Esophagus muscularis mucosa (tissue), 4 donors: Measurements from ENCODE around the gene FAT1. TPM values are rescaled to one million over a fixed set of nuclear protein-coding genes. Genes with fewer than 3 reads are reported as not detected.

Source experiments
- DNase-seq: peaks from one replicate; pipeline ENCODE4 v3.0.0-alpha.2; 2017; ENCODE audit errors: extremely low spot score
- H3K27ac ChIP-seq, 4 donors: fragments of 200-600 bp; sonication (generic); replicated peaks in 1 of 4; 1 replicate in 3 of 4; 2 replicates in 1 of 4; pipeline ENCODE4 v1.5.1; 2016 to 2019; ENCODE audit warnings: mild to moderate bottlenecking in 1 of 4
- H3K27me3 ChIP-seq, 4 donors: fragments of 200-600 bp; sonication (generic); one replicate each; pipeline versions ENCODE4 v1.5.1 to v1.6.0; 2016 to 2019
- H3K36me3 ChIP-seq, 4 donors: fragments of 200-600 bp; sonication (generic); one replicate each; pipeline ENCODE4 v1.5.1; 2016 to 2019
- H3K4me1 ChIP-seq, 4 donors: fragments of 200-600 bp; sonication (generic); one replicate each; pipeline ENCODE4 v1.5.1; 2016 to 2019
- H3K4me3 ChIP-seq, 4 donors: fragments of 200-600 bp; sonication (generic); 1 replicate in 2 of 4; 2 replicates in 2 of 4; pipeline ENCODE4 v1.5.1; 2016 to 2019; ENCODE audit warnings: mild to moderate bottlenecking in 4 of 4, moderate library complexity in 1 of 4
- H3K9me3 ChIP-seq, 4 donors: fragments of 200-600 bp; sonication (generic); 1 replicate in 3 of 4; 2 replicates in 1 of 4; pipeline ENCODE4 v1.5.1; 2016 to 2019
- EP300 ChIP-seq: sonication (generic); formaldehyde crosslinking; IDR thresholded peaks from one replicate; pipeline ENCODE4 v1.6.1; 2017; ENCODE audit warnings: antibody characterized with exemption
- POLR2A ChIP-seq: fragments of 450-650 bp; IDR thresholded peaks from one replicate; pipeline ENCODE4 v1.6.1; 2017; ENCODE audit warnings: antibody characterized with exemption, moderate library complexity, mild to moderate bottlenecking, low read depth
- POLR2AphosphoS5 ChIP-seq, 2 donors: sonication (generic); formaldehyde crosslinking; IDR thresholded peaks; one replicate each; pipeline ENCODE4 v1.6.1; 2017; ENCODE audit warnings: antibody characterized with exemption in 2 of 2
- WGBS: methylation state at CpG from one replicate; pipeline ENCODE4 v1.1.5; 2018; 5-methylcytosine and 5-hydroxymethylcytosine counted together
- intact Hi-C: fragments of 100-400 bp; cut with DNase I; formaldehyde crosslinking; loops from one replicate; pipeline ENCODE4 v1.15.1; 2023
- total RNA-seq, 4 donors: library from RNA; depleted of rRNA; stranded (reverse); fragments of >200 nt; gene quantifications; one replicate each; pipeline versions ENCODE4 v1.1.0 to v1.2.1, GENCODE V29; 2016
- TF ChIP-seq, protein P1 (sequence below), 3 experiments: fragments of 200-600 bp in 2 of 3; fragments of 450-650 bp in 1 of 3; sonication (generic) in 2 of 3; IDR thresholded peaks; one replicate each; pipeline ENCODE4 v1.5.1; 2017 to 2019; ENCODE audit warnings: antibody characterized with exemption in 3 of 3, mild to moderate bottlenecking in 2 of 3, moderate library complexity in 1 of 3

FAT1 gene
- total RNA-seq, 4 donors from 2014 or later, result 145 to 244 (median 200) TPM

DNA sequence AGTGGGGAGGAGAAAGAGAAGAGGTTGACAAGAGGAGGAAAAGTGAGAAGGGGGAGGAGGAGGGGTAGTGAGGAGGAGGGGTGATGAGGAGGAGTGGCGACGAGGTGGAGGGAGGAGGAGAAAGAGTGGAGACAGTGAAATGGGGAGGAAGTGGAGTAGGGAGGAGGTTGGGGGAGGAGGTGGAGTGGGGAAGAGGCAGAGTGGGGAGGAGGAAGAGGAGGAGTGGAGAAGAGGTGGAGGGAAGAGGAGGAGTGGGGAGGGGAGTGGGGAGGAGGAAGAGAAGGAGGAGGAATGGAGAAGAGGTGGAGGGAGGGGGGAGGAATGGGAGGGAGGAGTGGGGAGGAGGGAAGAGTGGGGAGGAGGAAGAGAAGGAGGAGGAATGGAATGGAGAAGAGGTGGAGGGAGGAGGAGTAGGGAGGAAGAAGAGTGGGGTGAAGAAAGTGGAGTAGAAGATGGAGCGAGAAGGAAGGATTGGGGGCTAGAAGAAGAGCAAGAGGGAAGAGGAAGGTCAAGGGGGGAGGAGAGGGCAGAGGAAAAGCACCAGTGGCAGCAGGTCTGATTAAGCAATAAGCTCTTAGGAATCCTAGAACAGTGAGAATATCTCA, 118.3 kb downstream of the FAT1 start:
- no peaks in the 10 kb centered on the region for H3K27me3 ChIP-seq
- no peaks in the 10 kb centered on the region for H3K9me3 ChIP-seq
- 90% methylated on average over 3 of the region's 3 CpGs for WGBS
- no peaks in the 10 kb centered on the region for H3K4me1 ChIP-seq
- TF ChIP-seq POLR2AphosphoS5 (IDR thresholded peaks at IDR 0.05), result no peak
- no peak for TF ChIP-seq POLR2A
- no peak for TF ChIP-seq EP300
- TF ChIP-seq, protein P1, sequence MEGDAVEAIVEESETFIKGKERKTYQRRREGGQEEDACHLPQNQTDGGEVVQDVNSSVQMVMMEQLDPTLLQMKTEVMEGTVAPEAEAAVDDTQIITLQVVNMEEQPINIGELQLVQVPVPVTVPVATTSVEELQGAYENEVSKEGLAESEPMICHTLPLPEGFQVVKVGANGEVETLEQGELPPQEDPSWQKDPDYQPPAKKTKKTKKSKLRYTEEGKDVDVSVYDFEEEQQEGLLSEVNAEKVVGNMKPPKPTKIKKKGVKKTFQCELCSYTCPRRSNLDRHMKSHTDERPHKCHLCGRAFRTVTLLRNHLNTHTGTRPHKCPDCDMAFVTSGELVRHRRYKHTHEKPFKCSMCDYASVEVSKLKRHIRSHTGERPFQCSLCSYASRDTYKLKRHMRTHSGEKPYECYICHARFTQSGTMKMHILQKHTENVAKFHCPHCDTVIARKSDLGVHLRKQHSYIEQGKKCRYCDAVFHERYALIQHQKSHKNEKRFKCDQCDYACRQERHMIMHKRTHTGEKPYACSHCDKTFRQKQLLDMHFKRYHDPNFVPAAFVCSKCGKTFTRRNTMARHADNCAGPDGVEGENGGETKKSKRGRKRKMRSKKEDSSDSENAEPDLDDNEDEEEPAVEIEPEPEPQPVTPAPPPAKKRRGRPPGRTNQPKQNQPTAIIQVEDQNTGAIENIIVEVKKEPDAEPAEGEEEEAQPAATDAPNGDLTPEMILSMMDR (IDR thresholded peaks at IDR 0.05), result no peak
- intact Hi-C loops, result no loop called here
- DNase-seq, result no peak
- H3K36me3 ChIP-seq, result peaks cover 18 to 99% (median 81%) of the 10 kb centered on the region in 4 donors
- H3K27ac ChIP-seq, result no peak overlapping the region
- H3K4me3 ChIP-seq, result no peak overlapping the region

DNA sequence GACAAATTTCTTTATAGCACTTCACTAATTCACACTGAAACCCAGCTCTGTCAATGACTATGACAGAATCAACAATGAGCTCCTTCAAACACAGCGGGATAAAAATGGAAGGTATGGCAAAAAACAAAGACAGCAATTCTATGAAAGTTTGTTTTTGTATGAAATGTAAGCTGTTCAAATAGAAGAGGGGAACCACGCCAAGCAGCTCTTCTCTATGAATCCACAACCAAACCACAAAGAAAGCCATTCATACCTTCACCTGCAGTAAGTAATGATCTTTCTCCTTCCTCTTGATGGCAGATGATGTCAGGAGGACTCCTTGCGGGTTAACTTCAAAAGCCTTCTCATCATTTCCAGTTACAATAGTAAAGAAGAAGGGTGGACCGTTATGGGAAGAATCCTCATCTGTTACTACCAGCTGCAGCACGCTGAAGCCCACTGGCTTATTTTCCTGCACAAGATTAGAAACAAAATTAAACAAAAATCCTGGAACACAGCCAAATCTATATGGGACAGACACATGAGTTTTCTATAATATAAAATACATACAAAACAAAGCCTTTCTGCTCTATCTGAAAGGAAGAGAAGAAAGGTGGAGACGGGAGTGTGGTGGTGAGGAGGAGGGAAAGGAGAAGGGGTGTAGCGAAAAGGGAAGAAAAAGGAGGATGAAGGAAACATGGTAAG, 119.4 kb downstream of the FAT1 start:
- DNase-seq, result no peak
- no peak for TF ChIP-seq POLR2AphosphoS5 (IDR thresholded peaks at IDR 0.05)
- TF ChIP-seq, protein P1 (IDR thresholded peaks at IDR 0.05), result no peak
- no peak for TF ChIP-seq EP300
- no peak for TF ChIP-seq POLR2A
- no peak overlapping the region for H3K4me3 ChIP-seq
- no peak overlapping the region for H3K27ac ChIP-seq
- H3K9me3 ChIP-seq, result no peaks in the 10 kb centered on the region
- no peaks in the 10 kb centered on the region for H3K4me1 ChIP-seq
- intact Hi-C loops, result no loop called here
- H3K27me3 ChIP-seq, result no peaks in the 10 kb centered on the region
- H3K36me3 ChIP-seq, result peaks cover 24 to 100% (median 86%) of the 10 kb centered on the region in 4 donors
- WGBS, result 80% methylated on average over 7 of the region's 7 CpGs

DNA sequence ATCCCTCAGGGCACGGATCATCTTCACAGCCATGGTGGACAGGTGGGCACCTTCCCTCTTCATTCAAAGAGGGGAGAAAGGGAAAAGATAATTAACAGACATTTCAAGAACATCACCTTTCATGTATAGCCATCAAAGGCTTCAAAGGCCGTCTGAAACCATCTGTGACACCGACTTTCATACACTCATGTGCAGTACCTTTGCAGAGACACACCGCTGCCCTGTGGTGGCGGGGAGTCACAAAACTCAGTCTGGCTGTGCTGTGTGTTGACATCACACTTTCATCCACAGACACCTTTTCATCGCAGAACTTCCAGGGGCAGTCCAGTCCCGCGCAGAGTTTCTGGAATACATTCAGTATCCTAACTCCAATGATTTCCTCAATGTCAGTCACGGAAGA, 120.7 kb downstream of the FAT1 start:
- no peak overlapping the region for H3K27ac ChIP-seq
- intact Hi-C loops, result no loop called here
- TF ChIP-seq POLR2A, result no peak
- TF ChIP-seq POLR2AphosphoS5 (IDR thresholded peaks at IDR 0.05), result no peak
- TF ChIP-seq, protein P1 (IDR thresholded peaks at IDR 0.05), result no peak
- no peak for TF ChIP-seq EP300
- peak; percentile 62 for DNase-seq
- H3K4me1 ChIP-seq, result no peaks in the 10 kb centered on the region
- H3K27me3 ChIP-seq, result no peaks in the 10 kb centered on the region
- 95% methylated on average over 9 of the region's 9 CpGs for WGBS
- H3K36me3 ChIP-seq, result peaks cover 24 to 100% (median 84%) of the 10 kb centered on the region in 4 donors
- no peaks in the 10 kb centered on the region for H3K9me3 ChIP-seq
- no peak overlapping the region for H3K4me3 ChIP-seq

DNA sequence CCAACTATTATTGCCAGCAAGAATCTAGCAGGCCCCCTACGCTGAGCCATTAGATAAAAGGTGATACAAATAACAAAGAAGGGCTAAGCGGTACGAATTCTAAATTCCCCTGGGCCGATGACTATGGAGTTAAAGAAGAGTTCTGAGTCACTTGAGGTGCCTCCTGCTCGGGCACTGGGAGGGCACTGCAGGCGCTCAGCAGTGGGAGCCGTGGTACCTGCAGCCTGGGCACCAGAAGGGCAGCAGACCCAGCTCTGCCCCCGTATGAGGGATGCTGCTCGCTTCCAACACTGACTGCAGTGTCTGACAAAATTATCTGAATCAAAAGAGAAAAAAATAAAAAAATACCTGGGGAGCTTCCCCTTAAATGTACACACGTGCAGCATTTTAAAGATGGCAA, 124.2 kb downstream of the FAT1 start:
- H3K9me3 ChIP-seq, result no peaks in the 10 kb centered on the region
- H3K4me1 ChIP-seq, result no peaks in the 10 kb centered on the region
- H3K27ac ChIP-seq, result no peak overlapping the region
- no peaks in the 10 kb centered on the region for H3K27me3 ChIP-seq
- intact Hi-C loops, result no loop called here
- TF ChIP-seq, protein P1 (IDR thresholded peaks at IDR 0.05), result no peak
- TF ChIP-seq POLR2A (no peak), EP300 (no peak), POLR2AphosphoS5 (IDR thresholded peaks at IDR 0.05) (no peak)
- 87% methylated on average over 10 of the region's 10 CpGs for WGBS
- DNase-seq, result peak; percentile 75
- H3K4me3 ChIP-seq, result no peak overlapping the region
- H3K36me3 ChIP-seq, result peaks cover 46 to 100% (median 84%) of the 10 kb centered on the region in 4 donors

DNA sequence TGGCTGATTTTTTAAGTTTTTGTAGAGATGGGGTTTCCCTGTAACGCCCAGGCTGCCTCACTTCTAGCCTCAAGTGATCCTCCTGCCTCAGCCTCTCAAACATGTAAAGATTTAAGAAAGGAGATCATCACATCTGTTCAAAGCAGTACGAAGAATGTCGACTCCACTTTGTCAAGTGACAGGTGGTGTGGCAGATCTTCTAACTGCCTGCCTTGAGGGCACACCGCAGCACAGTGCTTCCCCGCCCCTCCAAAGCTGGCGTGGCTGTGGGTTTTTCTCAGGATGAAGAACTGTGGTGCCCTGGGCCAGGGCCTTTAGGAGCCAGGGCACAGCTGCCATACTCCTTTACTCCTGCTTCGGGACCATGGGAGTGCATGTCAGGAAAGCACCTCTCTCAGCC, 125.0 kb downstream of the FAT1 start:
- DNase-seq, result peak; percentile 74
- H3K4me3 ChIP-seq, result no peak overlapping the region
- WGBS, result 89% methylated on average over 6 of the region's 7 CpGs
- H3K4me1 ChIP-seq, result no peaks in the 10 kb centered on the region
- H3K36me3 ChIP-seq, result peaks cover 50 to 100% (median 82%) of the 10 kb centered on the region in 4 donors
- H3K9me3 ChIP-seq, result no peaks in the 10 kb centered on the region
- no peaks in the 10 kb centered on the region for H3K27me3 ChIP-seq
- no peak for TF ChIP-seq POLR2AphosphoS5 (IDR thresholded peaks at IDR 0.05)
- no peak for TF ChIP-seq EP300
- no peak for TF ChIP-seq POLR2A
- TF ChIP-seq, protein P1 (IDR thresholded peaks at IDR 0.05), result no peak
- intact Hi-C loops, result no loop called here
- no peak overlapping the region for H3K27ac ChIP-seq
